Measurements from ENCODE around the gene FBN2. TPM values are rescaled to one million over a fixed set of nuclear protein-coding genes. Genes with fewer than 3 reads are reported as not detected.

Gene FBN2
- total and polyA plus RNA-seq, 9 donors = 0.23 to 3.5 (median 1.0) TPM

- no peak overlapping the region for H3K4me3 ChIP-seq
- 86 to 90% (median 88%) methylated on average over 1 of the region's 1 CpG for WGBS, 3 donors
- H3K9me3 ChIP-seq = no peaks in the 10 kb centered on the region
- intact Hi-C loops (cut with DNase I) = no loop called here
- TF ChIP-seq EP300 (IDR thresholded peaks at IDR 0.05) (no peak), POLR2A (IDR thresholded peaks at IDR 0.05) (no peak), CTCF (IDR thresholded peaks at IDR 0.05) (no peak)
- no peak overlapping the region for H3K27ac ChIP-seq
- peaks cover 1% of the 10 kb centered on the region for H3K4me1 ChIP-seq (ENCODE audit: insufficient read depth)
- DNase-seq = no peak
- H3K27me3 ChIP-seq = no peaks in the 10 kb centered on the region
- no peaks in the 10 kb centered on the region for H3K36me3 ChIP-seq
Observed at GRCh38 chr5:128494516-128494915, 43.5 kb downstream of the FBN2 start.

- no peaks in the 10 kb centered on the region for H3K27me3 ChIP-seq
- no peak overlapping the region for H3K27ac ChIP-seq
- no peaks in the 10 kb centered on the region for H3K9me3 ChIP-seq
- intact Hi-C loops (cut with DNase I) = no loop called here
- peaks cover 1% of the 10 kb centered on the region for H3K4me1 ChIP-seq (ENCODE audit: insufficient read depth)
- no peaks in the 10 kb centered on the region for H3K36me3 ChIP-seq
- no peak overlapping the region for H3K4me3 ChIP-seq
- TF ChIP-seq CTCF (IDR thresholded peaks at IDR 0.05) (no peak), EP300 (IDR thresholded peaks at IDR 0.05) (no peak), POLR2A (IDR thresholded peaks at IDR 0.05) (no peak)
- WGBS, 3 donors = 94 to 97% (median 97%) methylated on average over 4 of the region's 4 CpGs
- DNase-seq = no peak
Observed at GRCh38 chr5:128493657-128494329, 44.3 kb downstream of the FBN2 start.

- Histone ChIP-seq H3K4me1 (ENCODE audit: insufficient read depth) (peaks cover 1% of the 10 kb centered on the region), H3K9me3 (no peaks in the 10 kb centered on the region), H3K4me3 (no peak overlapping the region), H3K27ac (no peak overlapping the region), H3K36me3 (no peaks in the 10 kb centered on the region), H3K27me3 (no peaks in the 10 kb centered on the region)
- intact Hi-C loops (cut with DNase I) = no loop called here
- TF ChIP-seq POLR2A (IDR thresholded peaks at IDR 0.05) (no peak), CTCF (IDR thresholded peaks at IDR 0.05) (no peak), EP300 (IDR thresholded peaks at IDR 0.05) (no peak)
- no peak for DNase-seq
- 50 to 60% (median 53%) methylated on average over 3 of the region's 3 CpGs for WGBS, 3 donors
Observed at GRCh38 chr5:128491291-128491690, 46.8 kb downstream of the FBN2 start.

GRCh38 chr5:128490761-128491160 is 47.3 kb downstream of the FBN2 start:
- no peaks in the 10 kb centered on the region for H3K9me3 ChIP-seq
- TF ChIP-seq EP300 (IDR thresholded peaks at IDR 0.05) = no peak
- TF ChIP-seq CTCF (IDR thresholded peaks at IDR 0.05) = no peak
- TF ChIP-seq POLR2A (IDR thresholded peaks at IDR 0.05) = no peak
- DNase-seq = no peak
- WGBS, 3 donors = 59 to 75% (median 66%) methylated on average over 1 of the region's 1 CpG
- H3K36me3 ChIP-seq = no peaks in the 10 kb centered on the region
- intact Hi-C loops (cut with DNase I) = no loop called here
- H3K4me1 ChIP-seq (ENCODE audit: insufficient read depth) = peaks cover 1% of the 10 kb centered on the region
- no peaks in the 10 kb centered on the region for H3K27me3 ChIP-seq
- no peak overlapping the region for H3K27ac ChIP-seq
- H3K4me3 ChIP-seq = no peak overlapping the region
